ENCODE data around the gene SPTAN1. TPM values are rescaled to one million over a fixed set of nuclear protein-coding genes. Genes with fewer than 3 reads are reported as not detected.
"Not testable (repeated sequence)": the region's sequence is repeated elsewhere in the genome, so short reads cannot be mapped to it uniquely, and the experiment has no call there.

SPTAN1 gene
- total RNA-seq, 1 experiment from 2014 or later = 100 TPM

DNA sequence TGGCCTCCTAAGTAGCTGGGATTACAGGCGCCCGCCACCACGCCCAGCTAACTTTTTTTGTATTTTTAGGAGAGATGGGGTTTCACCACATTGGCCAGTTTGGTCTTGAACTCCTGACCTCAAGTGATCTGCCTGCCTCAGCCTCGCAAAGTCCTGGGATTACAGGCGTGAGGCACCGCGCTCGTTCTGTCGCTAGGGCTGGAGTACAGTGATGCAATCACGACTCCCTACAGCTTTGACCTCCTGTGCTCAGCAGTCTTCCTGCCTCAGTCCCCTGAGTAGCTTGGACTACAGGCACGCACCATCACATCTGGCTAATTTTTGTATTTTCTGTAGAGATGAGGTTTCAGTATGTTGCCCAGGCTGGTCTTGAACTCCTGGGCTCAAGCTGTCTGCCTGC, 34.5 kb downstream of the SPTAN1 start:
- in situ Hi-C loops (cut with HindIII; ENCODE audit: low pct_unique_long_range_greater_than_20kb, low sequenced_read_pairs) = not testable (repeated sequence)

GRCh38 chr9:128587453-128587852, 35.1 kb downstream of the SPTAN1 start:
- in situ Hi-C loops (cut with HindIII; ENCODE audit: low pct_unique_long_range_greater_than_20kb, low sequenced_read_pairs) = no loop called here
- DNase-seq (ENCODE audit: low read depth) = no peak

More for the DNA sequence above, 34.5 kb downstream of the SPTAN1 start:
- DNase-seq (ENCODE audit: low read depth) = not testable (repeated sequence)

GRCh38 chr9:128588581-128589233, 36.3 kb downstream of the SPTAN1 start:
- DNase-seq (ENCODE audit: low read depth) = no peak
- in situ Hi-C loops (cut with HindIII; ENCODE audit: low pct_unique_long_range_greater_than_20kb, low sequenced_read_pairs) = no loop called here

DNA sequence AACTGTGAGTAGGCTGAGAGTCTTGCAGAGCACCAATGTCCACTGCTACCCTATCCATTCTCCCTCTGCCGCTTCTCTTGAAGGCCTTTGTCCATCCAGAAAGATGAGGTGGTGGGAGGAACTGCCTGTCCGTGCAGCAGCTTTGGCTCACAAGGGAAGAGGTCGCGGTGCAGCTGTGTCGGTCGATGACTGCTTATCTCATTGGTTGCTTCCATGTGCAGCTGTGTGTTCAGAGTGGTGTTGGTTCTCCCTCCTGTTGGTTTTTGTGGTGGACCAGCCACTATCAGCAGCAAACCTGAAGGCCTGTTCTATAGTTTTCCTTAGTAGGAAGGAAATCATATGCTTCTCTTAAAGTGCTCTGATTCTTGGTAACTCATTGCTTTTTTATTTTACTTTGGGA, 40.7 kb downstream of the SPTAN1 start:
- in situ Hi-C loops (cut with HindIII; ENCODE audit: low pct_unique_long_range_greater_than_20kb, low sequenced_read_pairs) = no loop called here
- DNase-seq (ENCODE audit: low read depth) = no peak

DNA sequence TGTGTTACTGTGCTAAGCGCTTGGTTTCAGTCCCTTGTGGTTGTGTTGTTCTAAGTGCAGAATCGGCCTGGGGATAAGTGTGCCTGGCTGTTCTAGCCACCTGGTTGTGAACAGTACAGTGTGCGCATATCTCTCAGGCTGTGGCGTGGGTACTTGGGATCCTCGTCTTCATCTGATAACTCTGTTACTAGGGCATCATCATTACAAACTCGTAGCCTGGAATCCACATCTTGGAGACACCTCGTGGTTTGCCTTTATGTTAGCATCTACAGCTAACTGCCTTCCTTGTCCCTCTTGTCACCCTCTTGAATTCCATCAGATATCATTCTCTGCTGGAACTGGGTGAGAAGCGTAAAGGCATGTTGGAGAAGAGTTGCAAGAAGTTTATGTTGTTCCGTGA, 41.5 kb downstream of the SPTAN1 start:
- no peak for DNase-seq (ENCODE audit: low read depth)
- in situ Hi-C loops (cut with HindIII; ENCODE audit: low pct_unique_long_range_greater_than_20kb, low sequenced_read_pairs) = no loop called here

DNA sequence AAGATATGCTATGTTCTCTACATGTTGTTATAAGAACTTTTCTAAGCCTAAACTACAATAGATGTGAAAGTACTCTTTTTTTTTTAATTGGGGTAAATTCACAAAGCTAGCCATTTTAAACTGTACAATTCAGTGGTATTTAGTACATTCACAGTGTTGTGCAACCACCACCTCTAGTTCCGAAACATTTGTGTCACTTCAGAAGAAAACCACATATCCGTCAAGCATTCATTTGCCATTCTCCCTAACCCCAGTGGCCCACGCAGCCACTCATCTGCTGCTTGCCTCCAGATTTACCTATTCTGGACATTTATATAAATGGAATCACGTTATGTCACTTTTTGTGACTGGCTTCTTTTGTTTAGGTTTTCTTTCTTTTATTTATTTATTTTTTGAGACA, 43.1 kb downstream of the SPTAN1 start:
- in situ Hi-C loops (cut with HindIII; ENCODE audit: low pct_unique_long_range_greater_than_20kb, low sequenced_read_pairs) = no loop called here

DNA sequence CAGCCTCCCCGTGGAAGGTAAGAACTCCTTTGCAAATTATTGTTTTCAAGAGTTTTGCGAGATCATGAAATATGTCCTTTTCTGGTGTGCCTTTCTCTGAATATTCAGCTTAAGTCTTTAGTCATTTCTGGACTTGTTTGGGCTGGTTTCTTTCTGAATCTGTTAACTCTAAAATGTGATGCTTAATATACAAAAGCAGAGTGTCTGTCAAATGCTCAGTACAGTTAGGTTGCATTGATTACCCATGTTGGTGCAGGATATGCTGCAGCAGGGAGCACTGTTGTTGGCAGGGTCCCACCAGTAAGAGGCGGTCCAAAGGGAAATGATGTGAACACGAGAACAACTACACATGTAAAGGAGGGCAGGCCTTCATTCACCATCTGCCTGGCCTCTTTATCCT, 47.7 kb downstream of the SPTAN1 start:
- in situ Hi-C loops (cut with HindIII; ENCODE audit: low pct_unique_long_range_greater_than_20kb, low sequenced_read_pairs) = no loop called here
- DNase-seq (ENCODE audit: low read depth) = no peak

More for the DNA sequence above, 43.1 kb downstream of the SPTAN1 start:
- DNase-seq (ENCODE audit: low read depth) = no peak

DNA sequence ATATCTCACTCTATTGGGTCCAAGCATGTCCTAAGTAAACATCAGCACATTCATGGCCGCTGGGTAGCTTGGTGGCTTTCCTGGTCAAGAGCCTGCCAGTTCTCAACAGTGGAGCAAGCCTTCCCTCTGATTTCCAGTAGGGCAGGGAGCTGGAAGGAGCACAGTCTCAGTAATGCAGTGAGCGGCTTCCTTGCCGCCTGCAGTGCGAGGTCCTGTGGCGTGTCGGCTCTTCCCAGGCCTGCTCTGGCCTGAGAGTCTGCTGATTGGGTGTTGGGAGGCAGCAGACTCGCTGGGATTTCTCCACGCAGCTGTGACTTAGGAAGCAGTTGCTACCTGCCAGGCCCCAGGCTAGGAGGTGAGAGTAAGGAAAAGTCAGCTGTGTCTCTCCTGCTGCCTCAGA, 51.3 kb downstream of the SPTAN1 start:
- no peak for DNase-seq (ENCODE audit: low read depth)
- in situ Hi-C loops (cut with HindIII; ENCODE audit: low pct_unique_long_range_greater_than_20kb, low sequenced_read_pairs) = no loop called here

DNA sequence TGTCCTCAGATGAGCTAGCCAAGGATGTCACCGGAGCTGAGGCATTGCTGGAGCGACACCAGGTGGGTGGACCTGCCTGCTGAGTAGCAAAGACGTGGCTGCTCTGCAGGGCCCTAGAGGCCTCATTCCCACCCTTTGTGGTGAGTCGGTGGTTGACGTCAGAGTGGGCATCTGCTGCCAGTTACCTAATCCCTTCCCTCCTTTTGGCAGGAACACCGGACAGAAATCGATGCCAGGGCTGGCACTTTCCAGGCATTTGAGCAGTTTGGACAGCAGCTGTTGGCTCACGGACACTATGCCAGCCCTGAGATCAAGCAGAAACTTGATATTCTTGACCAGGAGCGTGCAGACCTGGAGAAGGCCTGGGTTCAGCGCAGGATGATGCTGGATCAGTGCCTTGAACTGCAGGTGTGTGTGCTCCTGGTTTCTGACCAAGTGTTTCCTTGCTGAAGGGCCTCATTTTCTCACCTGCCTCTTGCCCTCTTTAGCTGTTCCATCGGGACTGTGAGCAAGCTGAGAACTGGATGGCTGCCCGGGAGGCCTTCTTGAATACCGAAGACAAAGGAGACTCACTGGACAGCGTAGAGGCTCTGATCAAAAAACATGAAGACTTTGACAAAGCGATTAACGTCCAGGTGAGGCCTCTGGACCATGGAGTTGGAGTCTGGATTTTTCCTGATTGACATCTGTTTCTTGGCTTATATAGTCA, 55.4 kb downstream of the SPTAN1 start:
- in situ Hi-C loops (cut with HindIII; ENCODE audit: low pct_unique_long_range_greater_than_20kb, low sequenced_read_pairs) = no loop called here
- DNase-seq (ENCODE audit: low read depth) = no peak

GRCh38 chr9:128610897-128611296, 58.5 kb downstream of the SPTAN1 start:
- in situ Hi-C loops (cut with HindIII; ENCODE audit: low pct_unique_long_range_greater_than_20kb, low sequenced_read_pairs) = no loop called here
- DNase-seq (ENCODE audit: low read depth) = no peak

DNA sequence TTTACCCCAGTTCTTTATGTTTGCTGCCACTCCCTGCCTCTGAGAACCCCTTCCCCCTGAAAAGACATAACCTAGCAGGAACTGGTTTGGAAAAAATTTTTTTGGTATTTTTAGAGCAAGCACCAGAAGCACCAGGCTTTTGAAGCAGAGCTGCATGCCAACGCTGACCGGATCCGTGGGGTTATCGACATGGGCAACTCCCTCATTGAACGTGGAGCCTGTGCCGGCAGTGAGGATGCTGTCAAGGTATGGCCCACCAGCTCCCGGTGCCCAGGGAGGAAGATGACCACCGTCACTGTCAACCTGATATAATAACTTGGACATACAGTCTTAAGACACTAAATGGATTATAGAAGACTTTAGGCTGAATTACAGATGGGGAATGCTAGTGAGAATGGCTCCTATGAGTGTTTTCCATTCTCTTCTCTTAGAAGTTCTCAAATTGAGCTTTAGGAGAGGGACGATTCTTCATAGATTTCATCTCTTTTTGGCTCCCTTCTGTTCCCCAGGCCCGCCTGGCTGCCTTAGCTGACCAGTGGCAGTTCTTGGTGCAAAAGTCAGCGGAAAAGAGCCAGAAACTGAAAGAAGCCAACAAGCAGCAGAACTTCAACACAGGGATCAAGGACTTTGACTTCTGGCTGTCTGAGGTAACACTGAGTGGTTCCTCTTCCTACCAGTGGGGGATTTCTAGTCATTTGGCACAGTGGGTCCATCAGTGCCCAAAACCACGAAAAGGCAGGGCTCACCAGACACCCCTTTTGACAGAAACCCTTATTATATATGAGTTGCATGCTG, 59.4 kb downstream of the SPTAN1 start:
- no peak for DNase-seq (ENCODE audit: low read depth)
- in situ Hi-C loops (cut with HindIII; ENCODE audit: low pct_unique_long_range_greater_than_20kb, low sequenced_read_pairs) = no loop called here

- in situ Hi-C loops (cut with HindIII; ENCODE audit: low pct_unique_long_range_greater_than_20kb, low sequenced_read_pairs) = no loop called here
- no peak for DNase-seq (ENCODE audit: low read depth)
Observed at GRCh38 chr9:128614728-128615127, 62.3 kb downstream of the SPTAN1 start.

- DNase-seq (ENCODE audit: low read depth) = no peak
- in situ Hi-C loops (cut with HindIII; ENCODE audit: low pct_unique_long_range_greater_than_20kb, low sequenced_read_pairs) = no loop called here
Observed at GRCh38 chr9:128615571-128615970, 63.2 kb downstream of the SPTAN1 start.

- DNase-seq (ENCODE audit: low read depth) = no peak
- in situ Hi-C loops (cut with HindIII; ENCODE audit: low pct_unique_long_range_greater_than_20kb, low sequenced_read_pairs) = no loop called here
Observed at GRCh38 chr9:128617943-128618342, 65.6 kb downstream of the SPTAN1 start.

DNA sequence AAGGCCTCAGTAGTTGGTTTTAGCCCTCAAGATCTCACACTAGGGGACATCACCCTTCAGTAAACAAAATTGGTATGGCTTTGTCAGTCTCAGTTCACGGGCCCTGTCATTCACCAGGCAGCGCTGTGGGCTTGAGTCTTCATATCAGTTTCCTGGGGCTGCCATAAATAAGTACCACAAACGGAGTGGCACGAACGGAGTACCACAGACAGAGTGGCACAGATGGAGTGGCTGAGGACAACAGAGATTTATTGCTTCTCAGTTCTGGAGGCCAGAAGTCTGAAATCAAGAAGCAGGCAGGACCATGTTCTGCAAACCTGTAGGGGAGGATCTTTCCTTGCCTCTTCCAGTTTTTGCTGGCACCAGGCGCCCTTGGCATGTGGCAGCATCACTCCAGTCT, 66.7 kb downstream of the SPTAN1 start:
- in situ Hi-C loops (cut with HindIII; ENCODE audit: low pct_unique_long_range_greater_than_20kb, low sequenced_read_pairs) = no loop called here

GRCh38 chr9:128619779-128620178, 67.4 kb downstream of the SPTAN1 start:
- DNase-seq (ENCODE audit: low read depth) = no peak
- in situ Hi-C loops (cut with HindIII; ENCODE audit: low pct_unique_long_range_greater_than_20kb, low sequenced_read_pairs) = no loop called here

More for the DNA sequence above, 66.7 kb downstream of the SPTAN1 start:
- DNase-seq (ENCODE audit: low read depth) = no peak

DNA sequence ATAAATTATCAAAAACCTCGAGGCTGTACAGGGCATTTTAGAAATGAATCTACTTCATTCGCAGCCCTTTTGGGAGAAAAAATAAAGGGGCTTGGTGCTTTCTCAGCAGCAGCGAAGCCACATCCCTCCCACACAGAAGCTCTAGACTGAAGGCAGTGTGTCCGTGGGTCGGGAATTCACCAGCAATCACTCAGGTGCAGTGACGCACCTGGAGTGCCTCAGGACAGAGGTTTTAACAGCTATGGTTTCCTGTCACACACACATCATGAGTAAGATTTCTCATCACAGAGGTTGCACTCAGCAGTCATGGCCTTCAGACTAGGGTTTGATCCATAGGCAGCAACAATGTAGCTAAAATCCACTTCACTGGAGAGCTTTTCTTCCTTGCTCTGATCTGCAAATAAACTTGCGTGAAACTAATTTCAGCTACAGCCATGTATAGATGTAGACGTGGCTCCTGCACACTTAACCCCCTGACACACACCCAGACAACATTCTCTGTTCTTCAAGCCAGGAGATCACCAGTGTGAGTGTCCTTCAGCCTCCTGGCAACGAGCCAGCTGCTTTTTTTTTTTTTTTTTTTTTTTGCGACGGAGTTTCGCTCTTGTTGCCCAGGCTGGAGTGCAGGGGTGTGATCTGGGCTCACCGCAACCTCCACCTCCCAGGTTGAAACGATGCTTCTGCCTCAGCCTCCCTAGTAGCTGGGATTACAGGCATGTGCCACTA, 69.5 kb downstream of the SPTAN1 start:
- in situ Hi-C loops (cut with HindIII; ENCODE audit: low pct_unique_long_range_greater_than_20kb, low sequenced_read_pairs) = no loop called here

GRCh38 chr9:128624566-128624965, 72.2 kb downstream of the SPTAN1 start:
- in situ Hi-C loops (cut with HindIII; ENCODE audit: low pct_unique_long_range_greater_than_20kb, low sequenced_read_pairs) = no loop called here
- DNase-seq (ENCODE audit: low read depth) = no peak

More for the DNA sequence above, 69.5 kb downstream of the SPTAN1 start:
- no peak for DNase-seq (ENCODE audit: low read depth)

Data from Caki2 (cell line).